HG02571 (cell line): Measurements from ENCODE around the gene IL17RE.

Experiments
- ATAC-seq: cut with Tn5 transposase; IDR thresholded peaks from one replicate; pipeline ENCODE4 v1.9.1; 2021; ENCODE audit warnings: mild to moderate bottlenecking, moderate library complexity; ENCODE audit not compliant: unreplicated experiment

Gene IL17RE

GRCh38 chr3:9903238-9903624, 583 bp downstream of the IL17RE start:
- no peak for ATAC-seq

- ATAC-seq = no peak
Measured at GRCh38 chr3:9903904-9904303, 1.3 kb downstream of the IL17RE start.

- ATAC-seq = no peak
Measured at GRCh38 chr3:9906480-9906879, 3.8 kb downstream of the IL17RE start.

GRCh38 chr3:9908286-9908685, 5.6 kb downstream of the IL17RE start:
- ATAC-seq = no peak

- ATAC-seq = no peak
Measured at GRCh38 chr3:9909221-9910013, 6.8 kb downstream of the IL17RE start.

- no peak for ATAC-seq
Measured at GRCh38 chr3:9911863-9912262, 9.2 kb downstream of the IL17RE start.

GRCh38 chr3:9912294-9912935, 9.8 kb downstream of the IL17RE start:
- ATAC-seq = no peak

GRCh38 chr3:9913601-9914000, 11.0 kb downstream of the IL17RE start:
- no peak for ATAC-seq

- ATAC-seq = no peak
Measured at GRCh38 chr3:9914011-9914410, 11.4 kb downstream of the IL17RE start.

- no peak for ATAC-seq
Measured at GRCh38 chr3:9914559-9915253, 12.1 kb downstream of the IL17RE start.

GRCh38 chr3:9915254-9916141, 12.8 kb downstream of the IL17RE start:
- ATAC-seq = no peak

- no peak for ATAC-seq
Measured at GRCh38 chr3:9916346-9916733, 13.7 kb downstream of the IL17RE start.

- ATAC-seq = no peak
Measured at GRCh38 chr3:9916734-9917680, 14.4 kb downstream of the IL17RE start, which contains the start of gene IL17RC. Gene IL17RC (plus strand): TSS chr3:9917098. CDS start chr3:9917316, 218 bp downstream.

GRCh38 chr3:9917820-9918219, 15.2 kb downstream of the IL17RE start:
- no peak for ATAC-seq

- no peak for ATAC-seq
Measured at GRCh38 chr3:9918261-9919038, 15.8 kb downstream of the IL17RE start.

GRCh38 chr3:9928158-9928557, 25.5 kb downstream of the IL17RE start:
- no peak for ATAC-seq

GRCh38 chr3:9930804-9931418, 28.3 kb downstream of the IL17RE start:
- ATAC-seq = no peak

GRCh38 chr3:9932535-9932842, 29.8 kb downstream of the IL17RE start:
- ATAC-seq = no peak
